NCI-H446 treated with DMSO at 0.1 percent for 48 hours (cell line): ENCODE measurements around the gene MYO1F.
"Not testable (repeated sequence)": the region's sequence is repeated elsewhere in the genome, so short reads cannot be mapped to it uniquely, and the experiment has no call there.

Experiments used
- DNase-seq: peaks from one replicate; lab custom pipeline; 2025; lab: John Stamatoyannopoulos, UW

Gene MYO1F

DNA sequence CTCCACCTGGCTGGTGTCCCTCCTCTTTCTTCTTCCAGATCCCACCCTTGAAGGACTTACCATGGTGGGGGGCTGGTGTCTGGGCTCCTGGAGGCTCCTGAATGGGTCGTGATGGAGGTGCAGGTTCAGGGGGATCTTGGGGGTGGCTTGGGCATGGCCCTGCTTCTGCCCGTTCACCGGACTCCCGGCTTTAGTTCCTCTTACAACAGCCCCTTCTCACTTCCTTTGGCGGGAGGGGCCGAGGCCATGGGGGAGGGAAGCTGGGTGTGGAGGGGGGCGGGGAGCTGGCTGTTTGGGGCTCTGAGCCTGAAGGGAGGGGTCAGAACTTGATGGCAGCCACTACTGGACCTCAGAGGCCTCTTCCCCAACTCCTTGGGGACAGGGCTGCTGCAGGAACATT is at the start of gene MYO1F:
TSS of gene MYO1F (minus strand) at position 196 of the 400 bp plus-strand sequence. CDS start at position 63, 133 bp downstream.
- no peak for DNase-seq

DNA sequence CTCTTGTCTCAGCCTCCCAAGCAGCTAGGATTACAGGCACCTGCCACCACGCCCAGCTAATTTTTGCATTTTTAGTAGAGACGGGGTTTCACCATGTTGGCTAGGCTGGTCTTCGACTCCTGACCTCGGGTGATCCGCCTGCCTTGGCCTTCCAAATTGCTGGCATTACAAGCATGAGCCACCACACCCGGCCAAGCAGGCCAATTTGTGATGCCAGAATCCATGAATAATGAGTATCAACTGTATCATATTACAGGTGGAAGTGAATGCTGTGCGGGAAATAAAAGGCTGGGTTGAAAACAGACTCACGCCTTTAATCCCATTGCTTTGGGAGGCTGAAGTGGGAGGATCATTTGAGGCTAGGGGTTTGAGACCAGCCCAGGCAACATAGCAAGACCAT is 49.6 kb upstream of the MYO1F start:
- DNase-seq, result no peak

DNA sequence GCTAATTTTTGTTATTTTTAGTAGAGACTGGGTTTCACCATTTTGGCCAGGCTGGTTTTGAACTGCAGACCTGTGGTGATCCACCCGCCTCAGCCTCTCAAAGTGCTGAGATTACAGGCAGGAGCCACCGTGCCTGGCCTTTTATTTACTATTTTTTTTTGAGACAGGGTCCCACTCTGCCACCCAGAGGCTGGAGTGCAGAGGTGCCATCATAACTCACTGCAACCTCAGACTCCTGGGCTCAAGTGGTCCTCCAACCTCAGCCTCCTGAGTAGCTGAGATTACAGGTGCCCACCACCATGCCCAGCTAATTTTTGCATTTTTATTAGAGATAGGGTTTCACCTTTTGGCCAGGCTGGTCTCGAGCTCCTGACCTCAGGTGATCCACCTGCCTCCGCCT is 45.6 kb upstream of the MYO1F start:
- DNase-seq, result not testable (repeated sequence)

DNA sequence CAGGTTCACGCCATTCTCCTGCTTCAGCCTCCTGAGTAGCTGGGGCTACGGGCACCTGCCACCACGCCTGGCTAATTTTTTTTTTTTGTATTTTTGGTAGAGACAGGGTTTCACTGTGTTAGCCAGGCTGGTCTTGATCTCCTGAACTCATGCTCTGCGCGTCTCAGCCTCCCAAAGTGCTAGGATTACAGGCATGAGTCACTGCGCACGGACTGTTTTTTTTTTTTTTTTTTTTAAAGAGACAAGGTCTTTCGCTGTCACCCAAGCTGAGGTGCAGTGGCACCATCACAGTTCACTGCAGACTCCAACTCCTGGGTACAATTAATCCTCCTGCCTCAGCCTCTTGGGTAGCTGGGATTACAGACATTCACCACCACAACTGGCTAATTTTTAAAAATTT is 41.5 kb upstream of the MYO1F start:
- DNase-seq, result no peak

DNA sequence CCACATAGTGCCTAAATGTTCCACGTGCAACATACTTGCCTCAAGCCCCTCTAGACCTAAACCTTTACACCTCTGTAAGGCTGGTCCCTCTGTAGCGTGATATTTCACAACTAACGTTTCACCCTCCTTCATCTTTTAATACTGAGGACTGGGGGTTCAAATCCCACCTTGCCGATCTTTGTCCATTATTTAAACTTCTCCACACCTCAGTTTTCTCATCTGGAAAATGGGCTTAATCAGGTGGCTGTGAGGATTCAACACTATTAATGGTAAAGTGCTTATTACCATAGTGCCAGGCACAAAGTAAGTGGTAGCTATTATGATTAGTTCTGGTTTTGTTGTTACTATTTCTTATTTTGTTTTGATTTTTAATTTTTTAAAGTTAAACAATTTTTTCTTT is 40.7 kb upstream of the MYO1F start:
- DNase-seq, result no peak

DNA sequence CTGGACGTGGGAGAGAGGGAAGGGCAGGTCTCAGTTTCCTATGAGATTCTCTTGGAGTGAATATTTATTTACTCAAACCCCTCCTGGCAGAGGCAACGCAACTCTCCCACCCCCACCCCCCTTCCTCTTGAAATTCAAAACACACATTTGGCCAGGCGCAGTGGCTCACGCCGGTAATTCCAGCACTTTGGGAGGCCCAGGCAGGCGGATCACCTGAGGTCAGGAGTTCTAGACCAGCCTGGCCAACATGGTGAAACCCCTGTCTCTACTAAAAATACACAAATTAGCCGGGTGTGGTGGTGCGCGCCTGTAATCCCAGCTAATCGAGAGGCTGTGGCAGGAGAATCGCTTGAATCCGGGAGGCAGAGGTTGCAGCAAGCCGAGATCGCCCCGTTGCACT is 40.1 kb upstream of the MYO1F start:
- not testable (repeated sequence) for DNase-seq

DNA sequence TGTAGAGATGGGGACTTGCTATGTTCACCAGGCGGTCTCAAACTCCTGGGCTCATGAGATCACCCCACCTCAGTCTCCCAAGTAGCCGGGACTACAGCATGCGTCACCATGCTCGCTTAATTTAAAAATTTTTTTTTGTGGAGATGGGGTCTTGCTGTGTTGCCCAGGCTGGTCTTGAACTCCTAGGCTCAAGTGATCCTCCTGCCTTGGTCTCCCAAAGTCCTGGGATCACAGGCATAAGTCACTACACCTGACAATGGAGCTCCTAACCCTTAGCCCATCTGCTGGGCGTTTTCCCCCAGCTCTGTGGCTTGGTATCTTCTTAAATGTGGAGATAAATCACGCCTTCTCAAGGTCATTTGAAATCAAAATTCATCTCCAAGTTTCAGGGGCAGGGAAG is 39.6 kb upstream of the MYO1F start:
- DNase-seq, result no peak

DNA sequence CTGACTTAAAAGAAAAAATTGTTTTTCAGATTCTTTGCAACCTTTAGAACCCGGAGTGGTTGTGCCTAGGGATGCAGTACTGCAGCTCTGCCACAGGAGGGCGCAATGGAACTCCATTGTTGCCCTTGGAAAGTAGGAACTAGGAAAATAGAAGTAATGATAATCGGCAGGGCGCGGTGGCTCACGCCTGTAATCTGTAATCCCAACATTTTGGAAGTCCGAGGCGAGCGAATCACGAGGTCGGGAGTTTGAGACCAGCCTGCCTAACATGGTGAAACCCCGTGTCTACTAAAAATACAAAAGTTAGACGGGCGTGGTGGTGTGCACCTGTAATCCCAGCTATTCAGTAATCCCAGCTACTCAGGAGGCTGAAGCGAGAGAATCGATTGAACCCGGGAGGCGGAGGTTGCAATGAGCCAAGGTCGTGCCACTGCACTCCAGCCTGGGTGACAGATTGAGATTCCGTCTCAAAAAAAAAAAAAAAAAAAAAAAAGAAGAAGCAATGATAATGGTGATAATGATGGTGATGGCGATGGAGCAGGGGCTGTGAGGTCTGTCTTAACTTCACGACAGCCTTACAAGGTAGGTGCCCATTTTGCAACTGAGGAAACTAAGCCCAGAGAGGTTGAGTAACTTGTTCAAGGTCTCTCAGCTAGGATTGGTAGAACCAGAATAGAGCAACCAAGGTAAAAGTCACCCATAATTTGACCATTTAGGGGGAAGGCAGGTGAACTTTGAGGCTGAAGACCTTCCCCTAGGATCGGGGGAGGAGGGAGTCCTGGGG is 38.8 kb upstream of the MYO1F start:
- DNase-seq, result no peak

DNA sequence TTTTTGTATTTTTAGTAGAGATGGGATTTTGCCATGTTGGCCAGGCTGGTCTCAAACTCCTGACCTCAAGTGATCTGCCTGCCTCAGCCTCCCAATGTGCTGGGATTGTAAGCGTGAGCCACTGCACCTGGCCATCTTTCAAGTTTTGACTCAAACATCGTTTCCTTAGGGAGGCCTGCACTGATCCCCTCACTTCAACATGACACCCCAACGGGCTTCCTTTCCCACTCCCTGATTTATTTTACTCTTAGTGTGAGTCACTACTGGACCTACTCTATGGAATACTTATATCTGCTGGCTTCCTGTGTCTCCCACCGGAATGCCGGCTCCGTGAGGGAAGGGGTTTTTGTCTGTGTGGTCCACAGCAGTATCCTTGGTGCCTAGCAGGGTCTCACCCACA is 37.8 kb upstream of the MYO1F start:
- no peak for DNase-seq

DNA sequence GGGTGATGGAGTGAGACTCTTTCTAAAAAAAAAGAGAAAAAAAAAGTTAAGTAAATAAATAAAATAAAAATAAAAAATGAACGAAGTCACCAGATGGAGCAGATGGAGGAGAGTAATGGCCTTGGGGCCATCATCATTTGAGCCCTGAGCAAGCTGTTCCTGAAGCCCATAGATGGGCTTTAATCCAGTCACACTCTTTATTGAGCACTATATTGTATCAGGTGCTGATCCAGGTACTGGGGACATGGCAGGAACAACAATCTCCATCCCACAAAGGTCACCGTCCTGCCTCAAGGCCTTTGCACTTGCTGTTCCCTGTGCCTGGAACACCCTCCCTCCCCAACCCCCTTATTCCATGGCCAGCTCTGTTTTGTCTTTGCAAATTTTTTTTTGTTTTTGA is 37.2 kb upstream of the MYO1F start:
- DNase-seq, result no peak

DNA sequence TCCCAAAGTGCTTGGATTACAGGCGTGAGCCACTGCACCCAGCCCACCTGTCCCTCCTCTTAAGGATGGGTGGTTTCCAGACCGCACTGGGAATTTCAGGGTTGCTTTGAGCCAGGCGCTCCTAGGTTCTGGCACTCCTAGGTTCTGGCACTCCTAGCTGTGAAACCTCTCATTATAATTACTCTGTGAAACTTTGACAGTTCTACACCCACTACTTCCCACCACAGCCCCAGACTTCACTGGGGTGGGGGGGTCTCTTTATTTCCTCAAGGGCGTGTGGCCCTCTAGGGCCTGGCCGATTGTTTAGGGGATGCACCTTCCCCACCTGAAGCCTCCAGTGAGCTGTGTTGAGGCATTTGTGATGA is 35.5 kb upstream of the MYO1F start:
- no peak for DNase-seq

DNA sequence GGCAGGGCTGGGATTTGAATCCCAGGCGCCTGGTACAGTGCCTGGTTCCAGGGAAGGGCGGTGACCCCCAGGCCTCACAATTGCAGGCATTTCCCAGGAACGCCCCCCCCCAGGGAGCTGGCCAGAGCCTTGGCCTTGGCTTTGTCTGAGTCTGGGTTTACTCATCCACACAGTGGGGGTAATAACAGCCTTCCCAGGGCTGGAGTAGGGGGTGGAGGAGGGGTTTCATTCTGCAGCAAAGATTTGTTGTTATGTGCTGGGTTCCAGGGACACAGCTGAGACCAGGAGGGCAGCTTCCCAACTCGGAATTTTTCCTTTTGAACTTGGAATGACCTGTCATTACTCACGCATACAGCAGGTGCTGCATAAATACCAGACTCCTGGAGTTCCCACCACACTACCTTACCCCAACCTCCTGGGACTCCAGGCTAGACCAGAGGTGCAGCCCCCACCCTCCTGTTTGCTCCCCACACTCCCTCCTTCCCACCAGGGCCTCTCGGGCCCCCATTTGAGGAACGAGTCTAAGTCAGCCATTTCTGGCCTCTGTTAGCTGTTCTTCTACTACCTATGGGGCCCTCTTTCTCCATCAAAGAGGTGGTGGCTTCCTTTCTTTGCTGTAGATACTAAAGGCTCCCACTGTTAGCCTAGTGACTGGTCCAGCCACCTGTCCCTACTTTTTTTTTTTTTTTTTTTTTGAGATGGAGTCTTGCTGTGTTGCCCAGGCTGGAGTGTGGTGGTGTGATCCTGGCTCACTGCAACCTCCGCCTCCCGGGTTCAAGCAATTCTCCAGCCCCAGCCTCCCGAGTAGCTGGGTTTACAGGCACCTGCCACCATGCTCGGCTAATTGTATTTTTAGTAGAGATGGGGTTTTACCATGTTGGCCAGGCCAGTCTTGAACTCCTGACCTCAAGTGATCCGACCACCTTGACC is 34.9 kb upstream of the MYO1F start:
- DNase-seq, result no peak

DNA sequence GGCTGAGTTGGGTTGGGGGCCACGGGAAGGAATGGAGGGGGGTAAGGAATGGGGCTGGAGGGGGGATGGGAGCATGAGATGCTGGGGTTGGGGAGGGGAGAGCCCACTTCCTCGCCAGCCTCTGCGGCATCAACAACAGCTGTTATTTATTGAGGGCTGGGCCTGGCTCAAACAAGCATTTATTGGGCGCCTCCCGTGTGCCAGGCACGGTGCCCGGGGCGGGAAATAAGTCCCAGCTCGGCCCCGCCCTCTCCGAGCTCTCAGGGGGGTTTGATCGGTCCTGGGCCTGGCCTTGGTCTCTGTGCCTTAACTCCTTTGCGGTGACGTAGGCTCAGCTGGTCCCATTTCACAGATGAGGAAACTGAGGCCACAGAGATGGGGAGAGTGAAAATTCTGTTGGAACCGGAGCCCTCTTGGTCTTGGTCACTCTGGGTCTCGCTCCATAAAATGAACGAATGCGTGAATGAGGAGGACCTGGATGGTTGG is 34.2 kb upstream of the MYO1F start:
- DNase-seq, result no peak

DNA sequence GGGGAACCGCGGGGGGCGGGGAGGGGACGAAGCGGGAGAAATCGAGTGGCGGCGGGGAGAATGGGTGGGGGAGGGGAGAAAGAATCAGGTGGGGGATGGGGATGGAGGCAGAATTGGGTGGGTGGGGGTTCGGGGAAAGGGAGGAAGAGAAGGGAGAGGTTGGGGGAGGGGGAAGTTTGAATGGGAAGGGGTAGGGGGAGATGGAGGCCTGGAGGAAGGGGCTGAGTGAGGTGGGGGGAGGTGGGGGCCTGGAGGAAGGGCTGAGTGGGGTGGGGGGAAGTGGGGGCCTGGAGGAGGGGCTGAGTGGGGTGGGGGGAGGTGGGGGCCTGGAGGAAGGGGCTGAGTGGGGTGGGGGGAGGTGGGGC is 33.7 kb upstream of the MYO1F start:
- no peak for DNase-seq

DNA sequence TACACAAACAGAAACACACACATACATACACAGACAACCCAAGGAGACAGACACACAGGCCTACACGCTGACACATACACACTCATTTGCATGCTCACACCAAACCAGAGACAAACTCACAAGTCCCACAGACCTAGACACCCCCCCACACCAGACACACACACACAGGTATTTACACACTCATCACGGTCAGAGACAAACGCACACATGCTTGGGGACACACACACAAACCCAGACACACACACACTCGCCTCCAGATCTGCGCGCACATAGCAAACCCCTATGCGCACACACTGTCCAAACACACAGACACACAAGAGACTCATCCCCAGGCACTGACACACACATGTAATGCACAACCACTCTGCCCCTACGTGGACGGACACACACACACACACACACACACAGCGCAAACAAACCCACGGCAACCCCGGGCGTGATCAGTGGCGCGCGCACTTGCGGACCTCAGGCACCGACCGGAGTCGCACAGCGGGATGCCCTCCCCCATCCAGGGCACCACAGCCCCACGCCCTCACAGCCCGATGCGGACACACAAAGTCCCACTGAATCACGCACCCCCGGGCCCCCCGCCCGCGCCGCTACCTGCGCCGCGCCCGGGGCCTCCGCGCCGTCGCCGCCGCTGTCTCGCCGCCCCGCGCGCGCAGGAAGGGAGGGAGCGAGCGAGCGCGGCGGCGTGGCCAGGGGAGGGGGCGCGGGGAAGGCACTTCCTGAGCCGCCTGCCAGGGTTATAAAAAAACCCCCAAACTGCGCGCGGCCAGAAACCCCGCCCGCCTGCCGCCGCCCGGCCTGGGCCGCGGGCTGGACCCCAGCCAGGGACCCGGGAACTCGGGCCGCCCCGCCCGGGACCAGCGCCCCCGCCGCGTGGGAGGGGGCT is 33.0 kb upstream of the MYO1F start, which contains the start of gene ADAMTS10:
TSS of gene ADAMTS10 (minus strand) at position 675 of the 895 bp plus-strand sequence. CDS start 5,005 bp downstream, outside the sequence.
- DNase-seq, result no peak

DNA sequence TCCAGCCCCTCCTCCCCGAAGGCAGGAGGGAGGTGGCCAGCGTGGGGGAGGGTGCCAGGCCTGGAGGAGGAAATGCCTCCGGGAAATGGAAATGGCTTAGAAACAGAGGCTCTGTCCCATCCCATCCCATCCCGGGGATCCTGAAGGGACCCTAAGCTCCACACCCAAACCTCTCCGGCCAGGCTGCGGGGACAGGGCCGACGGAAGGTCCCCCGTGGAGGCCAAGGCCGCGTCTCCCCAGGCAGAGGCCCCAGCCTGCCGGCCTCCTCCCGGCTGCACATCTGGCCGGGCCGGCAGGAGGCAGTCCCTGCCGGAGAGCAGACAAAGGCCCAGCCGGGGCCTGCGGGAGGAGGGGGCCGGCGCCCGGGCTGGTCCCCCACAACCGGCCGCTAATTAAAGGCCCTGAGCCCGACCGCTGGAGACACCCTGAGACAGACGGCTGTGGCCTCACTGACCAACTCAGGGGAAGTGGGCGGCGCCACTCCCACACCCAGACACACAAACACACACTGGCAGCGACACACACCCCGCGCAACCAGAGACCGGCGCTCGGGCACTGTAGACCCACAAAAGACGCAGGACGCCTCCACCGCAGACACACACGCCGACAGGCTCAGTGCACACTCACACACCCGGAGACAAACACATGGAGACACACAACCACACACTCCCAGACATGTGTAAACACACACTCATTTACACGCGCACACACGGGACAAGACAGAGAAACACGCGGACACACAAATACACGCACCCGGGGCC is 32.2 kb upstream of the MYO1F start:
- no peak for DNase-seq

DNA sequence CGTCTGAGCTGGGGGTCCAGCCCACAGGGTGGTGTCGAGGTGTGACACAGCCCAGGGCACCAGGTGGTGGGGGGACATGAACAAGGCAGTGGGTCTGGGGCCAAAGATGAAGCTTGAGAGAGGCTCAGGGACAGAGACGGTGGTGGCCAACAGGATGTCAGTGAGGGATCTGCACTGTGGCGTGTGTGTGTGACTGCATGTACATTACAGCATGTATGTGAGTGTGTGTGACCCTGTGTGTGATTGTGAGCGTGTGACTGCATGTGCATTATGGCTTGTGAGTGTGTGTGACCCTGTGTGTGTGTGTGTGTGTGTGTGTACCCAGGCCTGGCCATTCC is 31.7 kb upstream of the MYO1F start:
- DNase-seq, result no peak

DNA sequence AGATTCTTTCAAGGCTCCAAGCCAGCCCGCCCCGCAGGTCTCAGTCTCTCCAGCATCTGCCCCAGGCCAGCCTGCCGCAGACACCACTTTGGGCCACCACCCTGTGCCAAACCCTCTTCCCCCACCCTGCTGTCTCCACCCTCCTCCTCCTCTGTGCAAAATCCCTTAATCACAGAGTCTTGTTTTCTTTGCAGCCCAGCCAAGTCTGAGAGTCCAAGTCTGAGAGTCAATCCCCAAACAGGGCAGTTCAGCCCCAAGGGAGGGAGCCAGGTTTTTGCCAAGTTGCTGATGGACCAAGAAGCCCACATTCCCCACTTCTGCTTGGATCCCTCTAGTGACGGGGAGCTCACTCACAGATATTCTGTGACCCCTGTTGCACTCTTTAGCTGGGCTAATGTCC is 30.1 kb upstream of the MYO1F start:
- DNase-seq, result no peak

DNA sequence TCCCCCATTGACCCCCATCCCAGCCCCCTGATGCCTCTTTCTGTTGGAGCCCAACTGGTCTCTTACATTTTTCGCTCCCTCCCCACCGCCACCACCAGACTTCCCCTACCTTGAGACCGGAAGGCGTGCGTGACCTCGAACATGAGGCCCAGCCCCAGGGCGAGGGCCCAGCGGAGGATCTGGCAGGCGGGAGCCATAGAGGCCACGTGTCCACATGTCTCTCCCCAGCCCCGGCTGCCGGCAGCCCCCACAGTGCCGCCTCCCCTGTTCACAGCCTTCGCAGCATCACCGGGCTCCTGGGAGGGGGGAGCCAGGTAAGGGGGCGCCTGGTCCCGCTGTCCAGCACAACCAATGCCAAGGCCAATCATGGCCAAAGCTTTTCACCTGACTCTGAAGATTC is 28.3 kb upstream of the MYO1F start:
- no peak for DNase-seq

DNA sequence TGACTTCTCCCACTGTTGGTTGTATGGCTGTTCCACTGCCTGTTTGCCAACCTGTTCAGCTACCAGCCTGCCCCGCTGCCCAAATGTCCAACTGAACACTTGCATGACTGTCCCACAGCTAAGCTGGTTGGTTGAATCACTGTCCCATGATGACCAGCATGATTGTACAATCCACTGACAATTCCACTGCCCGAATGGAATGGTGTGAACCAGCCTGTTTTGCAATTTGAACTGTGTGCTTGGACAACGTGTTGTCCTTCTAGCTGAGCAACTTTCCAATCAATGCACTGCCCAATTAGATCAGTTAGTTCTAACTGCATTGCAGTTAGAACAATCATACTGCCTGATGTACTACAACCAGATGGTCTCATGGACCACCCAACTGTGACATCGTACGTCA is 24.6 kb upstream of the MYO1F start:
- no peak for DNase-seq

DNA sequence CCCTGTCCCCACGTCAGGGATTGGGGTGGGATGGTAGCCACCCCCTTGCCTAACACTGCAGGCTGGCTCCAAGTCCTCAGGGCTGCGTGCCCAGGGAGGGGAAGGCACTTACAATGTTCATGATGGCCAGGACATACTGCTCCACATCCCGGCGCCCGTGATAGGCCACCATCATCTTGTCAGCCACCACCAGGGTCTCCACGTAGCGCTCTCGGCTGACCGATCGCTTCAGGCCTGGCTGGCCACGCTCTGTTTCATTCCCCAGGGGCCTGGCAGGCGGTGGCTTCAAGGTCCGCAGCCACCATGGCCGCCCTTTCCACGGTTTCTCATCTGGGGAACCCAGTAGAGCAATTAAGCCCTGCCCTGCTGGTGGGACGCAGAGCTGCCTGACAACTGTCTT is 23.6 kb upstream of the MYO1F start:
- no peak for DNase-seq
